BLaER1 treated with 17β-estradiol and CSF1 and Interleukin-3, amounts not matched to agents 10 nM and 100 nM (cell line): ENCODE measurements around the gene TM4SF4.

Source experiments
- H3K27ac ChIP-seq, 11 experiments: shearing (Covaris generic); formaldehyde crosslinking; 2 replicates each; pipeline ENCODE4 v1.8.1; 2022
- H3K27me3 ChIP-seq, 11 experiments: shearing (Covaris generic); formaldehyde crosslinking; 2 replicates each; pipeline ENCODE4 v1.8.1; 2022
- H3K36me3 ChIP-seq, 11 experiments: shearing (Covaris generic); formaldehyde crosslinking; 2 replicates each; pipeline ENCODE4 v1.8.1; 2022
- H3K4me1 ChIP-seq, 10 experiments: shearing (Covaris generic); formaldehyde crosslinking; 2 replicates each; pipeline ENCODE4 v1.8.1; 2022
- H3K4me2 ChIP-seq, 11 experiments: shearing (Covaris generic); formaldehyde crosslinking; 2 replicates each; pipeline ENCODE4 v1.8.1; 2022
- H3K4me3 ChIP-seq, 10 experiments: shearing (Covaris generic); formaldehyde crosslinking; 2 replicates each; pipeline ENCODE4 v1.8.1; 2022
- H3K9ac ChIP-seq, 11 experiments: shearing (Covaris generic); formaldehyde crosslinking; 2 replicates each; pipeline ENCODE4 v1.8.1; 2022
- H3K9me3 ChIP-seq, 11 experiments: shearing (Covaris generic); formaldehyde crosslinking; replicated peaks in 1 of 11; 2 replicates each; pipeline ENCODE4 v1.8.1; 2022
- H4K20me1 ChIP-seq, 11 experiments: shearing (Covaris generic); formaldehyde crosslinking; 2 replicates each; pipeline ENCODE4 v1.8.1; 2022
- Cebpa-rat ChIP-seq, 11 experiments: shearing (Covaris generic); IDR thresholded peaks; 2 replicates each; pipeline ENCODE4 v1.8.1; 2022

Gene TM4SF4

GRCh38 chr3:149462581-149463011 lies 11.9 kb upstream of the TM4SF4 start:
- TF ChIP-seq Cebpa-rat (IDR thresholded peaks at IDR 0.05) = no peak
- H3K9me3 ChIP-seq = no peaks in the 10 kb centered on the region
- no peak overlapping the region for H3K27ac ChIP-seq
- no peaks in the 10 kb centered on the region for H3K27me3 ChIP-seq
- H3K9ac ChIP-seq = no peak overlapping the region
- H3K4me1 ChIP-seq = no peaks in the 10 kb centered on the region
- no peak overlapping the region for H3K4me2 ChIP-seq
- no peak overlapping the region for H3K4me3 ChIP-seq
- H3K36me3 ChIP-seq = no peaks in the 10 kb centered on the region
- no peaks in the 10 kb centered on the region for H4K20me1 ChIP-seq

DNA sequence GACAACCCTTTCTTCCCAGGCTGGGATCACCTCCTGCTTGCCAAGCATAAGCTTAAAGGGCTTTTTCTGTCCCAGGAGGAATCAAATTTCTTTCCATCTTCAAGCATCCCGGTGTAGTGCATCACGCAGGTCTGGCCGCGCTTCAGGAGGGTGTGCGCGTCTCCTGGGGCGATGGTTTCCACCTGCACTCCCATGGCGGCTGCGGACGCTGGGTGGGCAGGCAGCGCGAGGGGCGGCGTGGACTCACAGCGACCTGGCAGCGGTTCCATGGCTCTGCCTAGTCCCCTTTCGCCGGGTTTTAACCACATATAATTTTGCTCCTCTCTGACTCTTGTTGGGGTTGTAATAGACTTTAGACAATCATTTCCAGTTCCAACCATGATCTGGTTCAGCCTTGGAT lies 10.6 kb upstream of the TM4SF4 start:
- no peak overlapping the region for H3K4me2 ChIP-seq
- no peak for TF ChIP-seq Cebpa-rat (IDR thresholded peaks at IDR 0.05)
- H3K4me3 ChIP-seq = no peak overlapping the region
- no peaks in the 10 kb centered on the region for H3K27me3 ChIP-seq
- no peaks in the 10 kb centered on the region for H3K4me1 ChIP-seq
- no peaks in the 10 kb centered on the region for H4K20me1 ChIP-seq
- H3K9me3 ChIP-seq = no peaks in the 10 kb centered on the region
- no peak overlapping the region for H3K27ac ChIP-seq
- H3K36me3 ChIP-seq = no peaks in the 10 kb centered on the region
- H3K9ac ChIP-seq = no peak overlapping the region

- Histone ChIP-seq H3K4me3 (no peak overlapping the region), H3K9ac (no peak overlapping the region), H4K20me1 (no peaks in the 10 kb centered on the region), H3K4me1 (no peaks in the 10 kb centered on the region), H3K4me2 (no peak overlapping the region), H3K27me3 (no peaks in the 10 kb centered on the region), H3K27ac (no peak overlapping the region), H3K9me3 (no peaks in the 10 kb centered on the region), H3K36me3 (no peaks in the 10 kb centered on the region)
- no peak for TF ChIP-seq Cebpa-rat (IDR thresholded peaks at IDR 0.05)
Measured at GRCh38 chr3:149464542-149465328, 9.8 kb upstream of the TM4SF4 start.

DNA sequence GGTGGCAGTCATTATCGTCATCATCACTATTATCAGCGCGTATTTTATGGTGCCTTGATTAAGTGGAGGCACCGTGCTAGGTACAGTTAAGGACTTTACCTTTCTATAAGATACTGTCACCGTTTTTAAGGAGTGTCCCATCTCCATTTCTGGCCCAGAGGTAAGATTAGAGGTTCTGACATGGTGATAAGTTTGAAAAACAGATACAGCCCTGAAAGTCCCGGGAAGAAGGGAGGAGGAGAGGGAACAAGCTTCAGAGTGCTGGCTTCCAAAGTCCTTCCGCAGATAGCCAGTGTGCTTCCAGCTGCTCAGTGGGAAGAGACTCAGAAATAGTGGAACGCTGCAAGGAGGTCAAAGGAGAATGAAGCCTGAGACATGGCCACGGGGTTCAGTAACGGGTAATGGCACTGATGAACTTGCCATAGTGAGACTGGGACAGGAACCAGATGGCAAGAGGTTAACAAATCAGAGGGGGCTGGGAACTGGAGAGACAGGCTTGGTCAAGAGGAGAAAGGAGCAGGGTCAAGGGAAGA lies 9.1 kb upstream of the TM4SF4 start:
- Histone ChIP-seq H3K27ac (no peak overlapping the region), H3K9ac (no peak overlapping the region), H3K27me3 (no peaks in the 10 kb centered on the region), H3K36me3 (no peaks in the 10 kb centered on the region), H4K20me1 (no peaks in the 10 kb centered on the region), H3K4me2 (no peak overlapping the region), H3K4me1 (no peaks in the 10 kb centered on the region), H3K9me3 (no peaks in the 10 kb centered on the region), H3K4me3 (no peak overlapping the region)
- TF ChIP-seq Cebpa-rat (IDR thresholded peaks at IDR 0.05) = no peak

DNA sequence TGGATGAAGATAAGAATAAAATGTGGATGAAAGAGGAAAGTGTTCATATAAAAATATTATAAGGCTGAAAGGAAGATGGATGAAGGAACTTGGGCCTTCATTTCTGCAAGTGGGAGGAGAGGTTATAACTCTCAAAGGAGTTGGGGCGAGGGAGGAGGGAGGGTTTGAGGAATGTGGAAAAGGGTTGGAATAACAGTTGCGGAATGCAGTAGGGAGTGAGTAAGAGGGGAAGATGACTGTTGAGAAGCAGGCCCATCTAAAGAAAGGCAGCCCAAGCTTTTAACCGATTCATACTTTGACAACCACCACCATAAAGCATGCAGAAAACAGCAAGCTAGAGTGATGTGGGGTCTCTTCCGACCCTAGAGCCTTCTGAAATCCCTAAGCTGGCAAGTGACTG lies 8.3 kb upstream of the TM4SF4 start:
- Histone ChIP-seq H4K20me1 (no peaks in the 10 kb centered on the region), H3K27ac (no peak overlapping the region), H3K27me3 (no peaks in the 10 kb centered on the region), H3K9me3 (no peaks in the 10 kb centered on the region), H3K36me3 (no peaks in the 10 kb centered on the region), H3K9ac (no peak overlapping the region), H3K4me1 (no peaks in the 10 kb centered on the region), H3K4me3 (no peak overlapping the region), H3K4me2 (no peak overlapping the region)
- no peak for TF ChIP-seq Cebpa-rat (IDR thresholded peaks at IDR 0.05)

DNA sequence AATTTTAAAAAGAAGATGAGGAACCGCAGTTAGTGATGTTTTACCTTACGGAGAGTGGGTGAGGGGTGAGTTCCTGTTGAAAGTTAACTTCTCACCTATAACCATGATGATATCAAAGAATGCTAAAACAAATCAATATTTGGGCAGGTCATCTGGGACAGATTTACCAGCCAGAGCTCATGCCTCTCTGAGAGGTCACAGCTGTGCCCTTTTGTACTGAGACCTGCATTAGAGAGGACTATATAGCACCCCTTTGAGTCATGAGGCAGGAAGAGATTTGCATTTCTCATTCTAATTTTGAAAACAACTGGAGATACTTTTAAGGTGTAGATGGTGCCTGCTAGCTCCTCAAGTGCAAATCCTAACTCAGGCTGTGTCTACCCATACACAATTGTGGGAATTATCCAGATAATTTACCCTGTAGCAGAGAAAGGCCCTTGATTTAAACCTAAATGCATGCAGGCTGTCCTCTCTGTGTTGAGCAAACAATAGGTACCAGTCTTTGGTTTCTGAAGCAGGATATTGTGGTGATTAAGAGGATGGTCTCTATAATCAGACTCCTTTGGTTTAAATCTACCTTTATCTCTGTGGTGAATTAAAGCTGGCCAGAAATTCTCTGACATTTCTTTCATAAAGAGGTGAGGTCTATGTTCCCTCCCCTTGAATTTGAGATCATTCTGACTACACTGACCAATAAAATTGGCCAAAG lies 5.8 kb upstream of the TM4SF4 start:
- Histone ChIP-seq H3K36me3 (no peaks in the 10 kb centered on the region), H3K4me1 (no peaks in the 10 kb centered on the region; a peak in 1 of 20 replicates), H3K4me3 (no peak overlapping the region), H3K27ac (no peak overlapping the region), H3K27me3 (no peaks in the 10 kb centered on the region), H3K9ac (no peak overlapping the region), H3K9me3 (no peaks in the 10 kb centered on the region), H4K20me1 (no peaks in the 10 kb centered on the region), H3K4me2 (no peak overlapping the region)
- TF ChIP-seq Cebpa-rat (IDR thresholded peaks at IDR 0.05) = no peak

DNA sequence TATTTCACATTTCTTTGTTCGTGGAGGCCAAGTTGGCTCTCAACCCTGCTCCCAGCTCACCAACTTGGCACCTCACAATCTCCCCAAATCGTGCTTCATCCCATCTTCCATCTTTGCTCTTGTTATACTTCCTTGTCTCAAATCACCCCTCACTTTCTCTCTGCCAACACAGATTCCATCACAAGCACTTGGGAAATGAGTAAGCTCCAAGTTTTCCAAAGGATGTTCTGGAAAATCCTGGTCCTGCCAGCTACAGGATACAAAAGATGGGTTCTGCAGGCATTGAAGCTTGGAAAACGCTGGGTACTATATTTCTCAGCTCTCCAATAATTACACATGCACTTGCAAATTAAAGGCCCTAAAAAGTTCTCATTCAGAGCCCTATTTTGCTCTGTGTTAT lies 4.1 kb upstream of the TM4SF4 start:
- Histone ChIP-seq H3K4me2 (no peak overlapping the region), H3K27ac (no peak overlapping the region), H3K4me1 (no peaks in the 10 kb centered on the region; a peak in 1 of 20 replicates), H3K27me3 (no peaks in the 10 kb centered on the region), H3K36me3 (no peaks in the 10 kb centered on the region), H3K9me3 (no peaks in the 10 kb centered on the region), H3K9ac (no peak overlapping the region), H4K20me1 (no peaks in the 10 kb centered on the region), H3K4me3 (no peak overlapping the region)
- TF ChIP-seq Cebpa-rat (IDR thresholded peaks at IDR 0.05) = no peak

- TF ChIP-seq Cebpa-rat (IDR thresholded peaks at IDR 0.05) = no peak
- Histone ChIP-seq H3K4me2 (no peak overlapping the region), H3K27ac (no peak overlapping the region), H3K9ac (no peak overlapping the region), H3K36me3 (no peaks in the 10 kb centered on the region), H3K4me1 (peaks cover 0 to 6% (median 0%) of the 10 kb centered on the region in 10 experiments; a peak in 2 of 20 replicates), H3K4me3 (no peak overlapping the region), H3K27me3 (no peaks in the 10 kb centered on the region), H4K20me1 (no peaks in the 10 kb centered on the region), H3K9me3 (no peaks in the 10 kb centered on the region)
Measured at GRCh38 chr3:149472030-149472797, 2.3 kb upstream of the TM4SF4 start.
